ENCODE measurements around the gene ZBTB24.

Gene ZBTB24

DNA sequence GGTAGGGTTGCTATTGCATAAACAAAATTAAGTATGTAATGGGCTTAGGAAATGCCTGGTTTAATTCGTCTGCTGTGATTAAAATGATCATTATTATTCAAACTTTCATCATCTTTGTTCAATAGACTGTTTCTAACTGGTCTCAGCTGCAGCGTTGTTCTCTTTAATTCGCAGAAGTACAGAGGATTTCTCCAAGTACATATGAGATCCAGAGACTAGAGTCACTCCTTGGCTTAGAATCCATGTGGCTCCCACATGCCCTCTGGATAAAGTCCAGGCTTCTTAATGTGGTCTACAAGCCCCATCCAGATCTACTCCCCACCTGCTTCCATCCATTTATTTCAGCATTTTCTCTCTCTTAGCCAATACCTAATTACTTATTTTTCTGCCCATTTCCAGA lies 1.1 kb upstream of the ZBTB24 start:
- ATAC-seq = no peak
- Mint-ChIP-seq H3K36me3 (peaks cover 17% of the 10 kb centered on the region), H3K27ac (peak overlapping the region; percentile 57)

DNA sequence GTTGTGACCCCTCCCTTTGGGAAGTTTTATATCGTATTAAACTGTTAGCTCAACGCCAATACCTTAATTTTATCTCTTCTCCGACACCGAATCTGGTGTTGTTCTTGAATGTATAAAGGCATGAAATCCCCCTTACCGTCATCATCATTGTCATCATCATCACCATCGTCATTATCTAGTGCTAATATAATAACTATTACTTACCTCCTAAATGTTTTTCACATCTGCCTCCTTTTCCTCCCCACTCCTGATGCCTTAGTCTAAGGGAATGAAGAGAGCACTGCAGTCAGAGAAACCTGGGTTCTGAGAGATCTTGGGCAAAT lies 677 bp upstream of the ZBTB24 start:
- ATAC-seq = peak; percentile 2
- H3K27me3 Mint-ChIP-seq = no peaks in the 10 kb centered on the region
- H3K27ac Mint-ChIP-seq = peak overlapping the region; percentile 57

More for the DNA sequence above, 1.1 kb upstream of the ZBTB24 start:
- Mint-ChIP-seq H3K9me3 (no peaks in the 10 kb centered on the region), H3K27me3 (no peaks in the 10 kb centered on the region), H3K4me3 (peak overlapping the region; percentile 74), H3K4me1 (peaks cover 52% of the 10 kb centered on the region)

DNA sequence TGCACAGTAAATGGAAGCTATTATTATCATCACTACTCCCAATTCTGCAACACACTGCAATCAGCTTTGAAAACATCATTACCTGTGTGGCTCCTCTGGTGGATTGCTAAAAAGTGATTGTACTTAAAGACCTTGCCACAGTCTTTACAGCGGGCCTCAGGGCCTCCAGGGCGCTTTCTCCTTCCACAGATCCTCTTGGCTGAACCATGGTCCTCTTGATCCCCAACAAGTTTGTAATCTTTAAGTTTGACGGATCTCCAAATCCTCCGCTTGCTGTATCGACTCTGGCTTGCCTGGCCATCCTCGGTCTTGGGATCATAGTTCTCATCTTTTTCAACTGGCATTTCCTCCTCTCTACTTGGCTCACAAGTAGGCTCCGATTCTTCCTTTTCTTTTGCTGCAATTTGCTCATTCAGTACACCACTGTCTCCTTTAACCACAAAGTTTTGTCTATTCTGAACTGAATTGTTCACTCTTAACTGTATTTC lies 2.0 kb downstream of the ZBTB24 start:
- Mint-ChIP-seq H3K9me3 (no peaks in the 10 kb centered on the region), H3K4me1 (peaks cover 78% of the 10 kb centered on the region), H3K27me3 (no peaks in the 10 kb centered on the region), H3K36me3 (peaks cover 37% of the 10 kb centered on the region), H3K4me3 (peak overlapping the region; percentile 99), H3K27ac (peak overlapping the region; percentile 90)
- no peak for ATAC-seq

More for the DNA sequence above, 677 bp upstream of the ZBTB24 start:
- Mint-ChIP-seq H3K4me1 (peaks cover 56% of the 10 kb centered on the region), H3K4me3 (peak overlapping the region; percentile 74), H3K9me3 (no peaks in the 10 kb centered on the region), H3K36me3 (peaks cover 21% of the 10 kb centered on the region)

DNA sequence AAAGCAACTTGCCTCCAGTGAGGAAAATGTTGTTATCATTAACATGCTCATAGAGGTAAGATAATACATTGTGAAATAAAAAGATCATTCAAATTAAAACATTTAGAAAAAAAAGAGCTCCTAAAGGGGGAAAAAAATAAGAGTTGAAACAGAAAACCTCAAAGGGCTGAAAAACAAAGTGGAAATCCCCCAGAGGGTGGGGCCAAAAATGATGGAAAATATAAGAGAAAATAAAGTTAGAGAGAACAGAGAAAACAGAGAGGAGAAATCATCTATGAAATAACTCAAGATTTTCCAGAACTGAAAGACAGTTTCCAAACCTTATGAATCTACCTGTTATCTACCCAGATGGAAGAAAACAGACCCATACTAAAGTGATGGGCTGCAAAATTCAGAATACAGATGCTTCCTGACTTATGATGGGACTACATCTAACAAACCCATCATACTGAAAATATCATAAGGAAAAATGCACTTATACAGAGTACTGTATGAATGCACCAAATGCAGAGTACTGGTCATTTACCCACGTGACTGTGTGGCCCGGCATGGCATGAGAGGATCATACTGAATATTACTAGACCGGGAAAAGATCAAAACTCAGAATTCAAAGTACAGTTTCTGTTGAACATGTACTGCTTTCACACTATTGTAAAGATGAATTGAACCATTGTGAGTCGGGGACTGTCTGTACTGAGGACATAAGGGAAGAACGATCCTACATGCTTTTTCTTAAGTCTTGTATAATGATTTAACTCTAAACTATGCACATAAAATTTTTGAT lies 4.0 kb downstream of the ZBTB24 start:
- Mint-ChIP-seq H3K36me3 (peaks cover 53% of the 10 kb centered on the region), H3K9me3 (no peaks in the 10 kb centered on the region), H3K4me1 (peaks cover 78% of the 10 kb centered on the region), H3K4me3 (peak overlapping the region; percentile 89), H3K27me3 (no peaks in the 10 kb centered on the region), H3K27ac (peak overlapping the region; percentile 90)
- ATAC-seq = no peak

DNA sequence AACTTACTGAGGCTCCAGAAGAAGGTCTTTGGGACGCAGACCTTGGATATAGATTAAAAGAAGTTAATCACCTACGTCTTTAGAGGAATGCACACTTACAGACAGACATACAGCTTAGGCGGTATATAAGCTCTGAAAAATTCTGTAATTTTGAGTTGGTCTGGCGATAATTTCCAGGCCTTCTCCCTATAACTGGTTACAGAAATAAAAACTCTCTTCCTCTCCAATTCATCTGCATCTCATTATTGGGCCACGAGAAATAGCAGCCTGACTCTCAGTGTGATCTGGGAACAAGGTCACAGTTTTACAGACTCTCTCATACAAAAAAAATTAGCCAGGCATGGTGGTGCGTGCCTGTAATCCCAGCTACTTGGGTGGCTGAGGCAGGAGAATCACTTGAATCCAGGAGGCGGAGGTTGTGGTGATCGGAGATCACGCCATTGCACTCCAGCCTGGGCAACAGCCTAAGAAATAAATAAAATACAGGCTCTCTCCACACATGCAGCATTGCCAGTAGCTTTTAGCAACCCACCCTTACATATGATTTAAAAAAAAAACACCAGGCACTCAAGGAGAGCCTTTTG lies 4.7 kb downstream of the ZBTB24 start:
- Mint-ChIP-seq H3K27me3 (no peaks in the 10 kb centered on the region), H3K4me3 (peak overlapping the region; percentile 89), H3K36me3 (peaks cover 60% of the 10 kb centered on the region)

DNA sequence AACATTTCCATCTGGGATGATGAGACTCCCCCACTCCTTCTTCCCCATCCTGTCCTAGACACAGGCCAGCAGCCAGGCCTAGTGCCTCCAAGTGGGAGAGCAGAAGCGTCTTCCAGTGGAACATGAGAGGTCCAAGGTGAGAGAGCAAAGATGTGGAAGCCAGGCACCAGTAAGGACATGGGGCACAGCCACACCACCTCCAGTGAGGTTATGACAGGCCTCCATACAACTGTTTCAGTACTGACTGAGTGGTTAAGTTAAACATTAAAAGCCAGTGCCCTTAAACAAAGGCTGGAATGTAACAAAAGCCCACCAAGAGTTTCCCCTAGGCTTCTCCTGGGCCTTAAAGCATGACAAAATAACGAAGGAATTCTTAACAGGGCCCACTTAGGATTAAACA lies 5.3 kb downstream of the ZBTB24 start:
- peak; percentile 57 for ATAC-seq
- peaks cover 66% of the 10 kb centered on the region for H3K36me3 Mint-ChIP-seq
- H3K4me3 Mint-ChIP-seq = peak overlapping the region; percentile 89

More for the DNA sequence above, 4.7 kb downstream of the ZBTB24 start:
- no peaks in the 10 kb centered on the region for H3K9me3 Mint-ChIP-seq
- H3K4me1 Mint-ChIP-seq = peaks cover 77% of the 10 kb centered on the region
- peak overlapping the region; percentile 90 for H3K27ac Mint-ChIP-seq
- ATAC-seq = no peak

DNA sequence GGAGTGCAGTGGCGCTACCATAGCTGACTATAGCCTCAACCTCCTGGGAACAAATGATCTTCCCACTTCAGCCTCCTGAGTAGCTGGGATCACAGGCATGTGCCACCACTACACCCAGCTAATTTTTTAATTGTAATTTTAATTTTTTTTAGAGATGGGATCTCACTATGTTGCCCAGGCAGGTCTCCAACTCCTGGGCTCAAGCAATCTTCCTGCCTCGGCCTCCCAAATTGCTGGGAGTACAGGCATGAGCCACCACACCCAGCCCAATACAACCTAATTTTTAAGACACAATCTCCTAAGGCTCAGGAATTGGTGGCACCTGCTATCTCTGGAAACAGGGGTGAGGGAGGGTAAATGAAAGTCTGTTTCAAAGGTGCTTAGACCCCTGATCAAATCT lies 5.8 kb downstream of the ZBTB24 start:
- Mint-ChIP-seq H3K27me3 (no peaks in the 10 kb centered on the region), H3K4me3 (peak overlapping the region; percentile 89), H3K36me3 (peaks cover 72% of the 10 kb centered on the region), H3K9me3 (no peaks in the 10 kb centered on the region), H3K27ac (peak overlapping the region; percentile 90), H3K4me1 (peaks cover 84% of the 10 kb centered on the region)
- no peak for ATAC-seq

More for the DNA sequence above, 5.3 kb downstream of the ZBTB24 start:
- Mint-ChIP-seq H3K9me3 (no peaks in the 10 kb centered on the region), H3K27ac (peak overlapping the region; percentile 90), H3K27me3 (no peaks in the 10 kb centered on the region), H3K4me1 (peaks cover 82% of the 10 kb centered on the region)

DNA sequence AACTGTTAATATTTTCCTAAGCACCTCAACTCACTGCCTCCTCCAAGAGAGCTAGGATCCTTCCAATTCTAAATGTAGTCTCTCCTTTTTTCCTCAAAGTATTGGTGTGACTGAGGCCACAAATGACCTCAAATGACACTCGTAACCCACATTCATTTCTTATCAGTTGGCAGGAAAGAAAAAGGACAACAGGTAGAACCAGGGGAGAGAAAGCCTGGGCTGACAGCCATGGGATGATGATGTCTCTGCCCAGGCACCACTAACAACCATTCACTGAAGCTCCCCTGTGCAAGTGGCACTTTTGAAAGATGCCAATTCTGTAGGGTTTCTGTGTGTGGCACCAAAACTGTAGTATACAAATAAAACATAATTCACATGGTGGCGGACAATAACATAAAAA lies 7.4 kb downstream of the ZBTB24 start:
- no peak overlapping the region for H3K4me3 Mint-ChIP-seq

DNA sequence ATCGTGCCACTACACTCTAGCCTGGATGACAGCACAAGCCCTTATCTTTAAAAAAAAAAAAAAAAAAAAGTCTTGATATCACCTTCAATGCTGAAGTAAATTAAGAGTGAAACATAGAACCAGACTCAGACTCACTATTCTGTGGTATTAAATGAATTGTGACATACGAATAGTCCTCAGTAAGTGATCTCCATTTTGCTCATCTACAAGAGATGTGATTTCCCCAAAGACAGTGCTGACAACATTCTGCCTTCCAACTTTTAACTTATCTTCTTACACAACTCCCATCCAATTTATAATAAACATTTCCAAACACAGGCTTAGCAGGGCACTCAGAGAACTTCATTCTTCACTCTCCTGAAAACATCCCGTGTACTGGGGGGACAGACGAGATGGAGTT lies 8.0 kb downstream of the ZBTB24 start:
- Mint-ChIP-seq H3K36me3 (peaks cover 81% of the 10 kb centered on the region), H3K9me3 (no peaks in the 10 kb centered on the region), H3K4me1 (peaks cover 75% of the 10 kb centered on the region), H3K27ac (peak overlapping the region; percentile 90), H3K4me3 (no peak overlapping the region), H3K27me3 (no peaks in the 10 kb centered on the region)
- ATAC-seq = no peak

More for the DNA sequence above, 7.4 kb downstream of the ZBTB24 start:
- Mint-ChIP-seq H3K27ac (peak overlapping the region; percentile 90), H3K9me3 (no peaks in the 10 kb centered on the region), H3K27me3 (no peaks in the 10 kb centered on the region), H3K36me3 (peaks cover 75% of the 10 kb centered on the region), H3K4me1 (peaks cover 81% of the 10 kb centered on the region)
- no peak for ATAC-seq

DNA sequence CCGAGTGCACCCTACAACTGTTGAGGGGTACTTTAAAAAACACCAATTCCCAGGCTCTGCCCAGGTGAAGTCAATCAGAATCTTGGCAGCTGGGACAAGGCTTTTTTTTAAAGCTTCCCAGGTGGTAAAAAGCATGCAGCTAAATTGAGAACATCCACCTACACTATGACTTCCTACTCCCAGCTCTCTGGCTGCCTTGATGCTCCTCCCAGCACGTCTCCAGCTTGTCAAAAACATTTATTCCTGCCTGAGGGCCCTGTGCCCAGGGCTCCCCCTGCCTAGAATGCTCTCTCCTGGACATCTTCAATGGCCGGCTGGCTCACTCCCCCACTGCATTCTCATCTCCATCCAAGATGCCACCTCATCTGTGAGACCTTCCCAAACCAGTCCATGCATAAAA lies 9.9 kb downstream of the ZBTB24 start:
- H3K27ac Mint-ChIP-seq = peak overlapping the region; percentile 48
- no peak for ATAC-seq
- no peaks in the 10 kb centered on the region for H3K9me3 Mint-ChIP-seq
- peak overlapping the region; percentile 49 for H3K4me3 Mint-ChIP-seq
- H3K4me1 Mint-ChIP-seq = peaks cover 62% of the 10 kb centered on the region
- peaks cover 83% of the 10 kb centered on the region for H3K36me3 Mint-ChIP-seq
- no peaks in the 10 kb centered on the region for H3K27me3 Mint-ChIP-seq

DNA sequence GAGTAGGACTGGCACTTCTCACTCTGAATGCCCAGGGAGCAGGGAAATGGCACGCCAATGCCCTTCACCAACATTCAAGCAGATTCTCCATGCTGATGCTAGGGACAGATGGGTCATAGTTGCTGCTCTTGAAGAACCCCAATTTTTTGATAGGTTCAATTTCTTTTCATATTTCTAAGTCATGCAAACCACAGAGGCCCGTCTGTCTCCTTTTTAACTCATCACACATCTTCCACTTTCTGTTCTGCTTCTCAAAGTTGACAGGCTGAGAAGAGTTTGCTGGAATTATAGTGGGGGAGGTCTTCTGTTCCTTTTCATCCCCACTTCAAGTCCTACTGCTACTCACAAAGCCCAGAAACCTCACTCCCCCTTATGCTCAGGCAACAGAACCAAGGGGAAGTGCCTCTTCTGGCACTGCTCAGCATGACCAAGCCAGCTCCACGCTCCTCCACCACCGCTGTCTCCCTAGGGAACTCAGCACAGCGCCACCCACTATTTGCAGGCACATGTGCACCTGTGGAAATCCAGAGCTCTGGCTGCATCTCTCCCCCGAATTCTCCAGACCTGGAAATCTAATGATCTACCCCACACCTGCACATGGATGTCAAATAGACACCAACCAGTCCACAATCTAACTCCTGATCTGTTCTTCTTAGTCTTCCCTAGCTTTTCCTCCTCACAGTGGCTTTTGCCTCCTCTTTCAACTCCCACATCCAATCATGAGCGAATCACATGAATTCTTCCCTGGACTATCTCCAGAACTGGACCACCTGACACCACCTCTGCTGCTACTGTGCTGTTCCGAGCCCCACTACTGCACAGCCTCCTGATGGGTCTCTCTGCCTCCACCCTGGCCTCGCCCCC lies 10.7 kb downstream of the ZBTB24 start:
- Mint-ChIP-seq H3K36me3 (peaks cover 85% of the 10 kb centered on the region), H3K4me3 (peak overlapping the region; percentile 49), H3K9me3 (no peaks in the 10 kb centered on the region), H3K27me3 (no peaks in the 10 kb centered on the region), H3K27ac (peak overlapping the region; percentile 48), H3K4me1 (peaks cover 63% of the 10 kb centered on the region)
- peak; percentile 92 for ATAC-seq

DNA sequence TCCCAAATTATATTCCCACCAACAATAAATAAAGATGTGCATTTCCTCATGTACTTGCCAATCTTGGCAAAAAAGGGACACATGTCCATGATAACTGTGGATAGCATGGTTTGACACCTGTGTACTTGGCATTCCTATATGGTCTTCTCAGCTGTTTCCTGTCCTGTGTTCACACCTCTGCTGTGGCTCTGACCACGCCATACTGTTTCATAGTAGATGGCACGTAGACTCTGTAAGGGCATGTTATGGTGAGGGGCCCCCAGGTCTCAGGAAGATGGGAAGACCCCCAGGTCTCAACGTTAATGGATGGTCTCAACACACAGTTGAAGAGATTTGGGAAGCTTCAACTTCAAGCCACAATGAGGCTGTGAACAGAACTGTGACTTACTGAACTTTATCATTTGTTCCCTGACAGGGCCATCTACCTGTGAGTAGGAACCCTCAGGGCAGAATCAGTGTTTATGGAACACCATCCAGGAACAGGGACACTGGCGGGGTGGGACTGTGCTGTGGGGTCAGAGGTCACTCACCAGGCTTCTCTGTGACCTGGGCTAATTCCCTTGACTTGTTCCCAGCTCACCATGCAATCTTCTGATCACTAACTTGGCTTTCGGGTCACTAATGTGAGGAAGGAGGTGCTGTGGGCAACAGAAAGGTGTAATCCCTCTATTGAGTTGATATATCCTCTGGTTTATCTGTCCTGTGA lies 11.8 kb downstream of the ZBTB24 start:
- peaks cover 64% of the 10 kb centered on the region for H3K4me1 Mint-ChIP-seq
- no peak for ATAC-seq
- no peaks in the 10 kb centered on the region for H3K27me3 Mint-ChIP-seq
- H3K36me3 Mint-ChIP-seq = peaks cover 92% of the 10 kb centered on the region
- no peaks in the 10 kb centered on the region for H3K9me3 Mint-ChIP-seq
- no peak overlapping the region for H3K4me3 Mint-ChIP-seq
- H3K27ac Mint-ChIP-seq = peak overlapping the region; percentile 48

DNA sequence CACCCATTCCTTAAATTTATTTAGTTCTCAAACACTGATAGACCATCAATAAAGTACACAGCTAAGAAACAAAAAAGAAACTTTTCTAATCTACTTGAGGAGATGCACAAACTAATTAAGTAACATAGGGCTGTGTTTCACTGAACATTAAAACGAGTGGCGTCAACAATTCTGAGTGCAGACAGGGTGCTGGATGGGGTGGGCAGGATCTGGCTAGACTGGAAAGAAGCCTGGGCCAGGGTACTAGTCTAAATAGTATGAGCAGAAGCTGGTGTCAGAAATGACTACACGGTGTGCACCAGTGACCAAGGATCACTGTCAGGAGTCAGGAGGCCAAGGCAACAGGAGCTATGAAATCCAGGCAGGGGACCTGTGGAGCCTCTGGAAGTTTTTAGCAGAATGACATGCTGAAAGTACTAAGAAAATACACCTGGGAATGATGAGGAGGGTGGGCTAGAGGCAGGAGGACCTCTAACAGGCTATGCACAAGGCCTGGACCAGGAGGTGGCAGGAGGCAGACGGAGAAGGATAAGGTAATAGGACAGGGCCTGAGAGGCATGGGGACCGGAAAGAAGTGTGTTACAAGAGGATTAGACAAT lies 13.3 kb downstream of the ZBTB24 start:
- no peaks in the 10 kb centered on the region for H3K27me3 Mint-ChIP-seq
- no peak overlapping the region for H3K4me3 Mint-ChIP-seq
- no peak overlapping the region for H3K27ac Mint-ChIP-seq
- ATAC-seq = no peak
- H3K4me1 Mint-ChIP-seq = peaks cover 62% of the 10 kb centered on the region
- no peaks in the 10 kb centered on the region for H3K9me3 Mint-ChIP-seq
- peaks cover 91% of the 10 kb centered on the region for H3K36me3 Mint-ChIP-seq

DNA sequence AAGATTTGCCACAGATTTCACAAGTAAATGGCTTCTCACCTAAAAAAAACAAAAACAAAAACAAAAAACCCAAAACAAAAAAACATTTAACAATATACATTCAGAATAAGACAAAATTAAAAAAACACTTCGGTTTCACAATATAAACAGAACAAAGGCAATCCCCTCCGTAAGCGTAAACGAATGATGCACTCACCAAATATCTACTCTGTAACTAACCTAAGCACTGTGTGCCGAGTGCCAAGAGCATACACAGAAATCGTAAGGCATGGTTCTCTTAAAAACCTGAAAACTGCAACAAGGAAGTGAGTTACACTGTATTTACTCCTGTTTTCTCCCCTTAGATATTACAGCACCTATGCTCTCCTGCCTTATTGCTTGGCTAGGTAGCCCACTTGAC lies 15.3 kb downstream of the ZBTB24 start:
- Mint-ChIP-seq H3K27ac (peak overlapping the region; percentile 36), H3K4me1 (peaks cover 59% of the 10 kb centered on the region)

More for the DNA sequence above, 15.3 kb downstream of the ZBTB24 start:
- ATAC-seq = no peak
- Mint-ChIP-seq H3K4me3 (no peak overlapping the region), H3K9me3 (no peaks in the 10 kb centered on the region), H3K27me3 (no peaks in the 10 kb centered on the region), H3K36me3 (peaks cover 89% of the 10 kb centered on the region)

Data from stimulated activated memory B cell treated with anti-CD40 and anti-IgM and Interleukin-4, amounts not matched to agents 10 μg/mL and 1 μg/mL and 100 μg/mL, for 72 hours (primary cell).